GM19438 (cell line): ENCODE data around the gene PLCZ1.

Experiments
- ATAC-seq: cut with Tn5 transposase; IDR thresholded peaks from one replicate; pipeline ENCODE4 v1.9.1; 2021; ENCODE audit warnings: low read depth; ENCODE audit not compliant: unreplicated experiment

The PLCZ1 gene

GRCh38 chr12:18640321-18640955, 97.4 kb downstream of the PLCZ1 start:
- ATAC-seq, result no peak

- no peak for ATAC-seq
Measured at GRCh38 chr12:18634382-18634781, 103.4 kb downstream of the PLCZ1 start.
